ENCODE measurements around the gene POC1B.

DNA sequence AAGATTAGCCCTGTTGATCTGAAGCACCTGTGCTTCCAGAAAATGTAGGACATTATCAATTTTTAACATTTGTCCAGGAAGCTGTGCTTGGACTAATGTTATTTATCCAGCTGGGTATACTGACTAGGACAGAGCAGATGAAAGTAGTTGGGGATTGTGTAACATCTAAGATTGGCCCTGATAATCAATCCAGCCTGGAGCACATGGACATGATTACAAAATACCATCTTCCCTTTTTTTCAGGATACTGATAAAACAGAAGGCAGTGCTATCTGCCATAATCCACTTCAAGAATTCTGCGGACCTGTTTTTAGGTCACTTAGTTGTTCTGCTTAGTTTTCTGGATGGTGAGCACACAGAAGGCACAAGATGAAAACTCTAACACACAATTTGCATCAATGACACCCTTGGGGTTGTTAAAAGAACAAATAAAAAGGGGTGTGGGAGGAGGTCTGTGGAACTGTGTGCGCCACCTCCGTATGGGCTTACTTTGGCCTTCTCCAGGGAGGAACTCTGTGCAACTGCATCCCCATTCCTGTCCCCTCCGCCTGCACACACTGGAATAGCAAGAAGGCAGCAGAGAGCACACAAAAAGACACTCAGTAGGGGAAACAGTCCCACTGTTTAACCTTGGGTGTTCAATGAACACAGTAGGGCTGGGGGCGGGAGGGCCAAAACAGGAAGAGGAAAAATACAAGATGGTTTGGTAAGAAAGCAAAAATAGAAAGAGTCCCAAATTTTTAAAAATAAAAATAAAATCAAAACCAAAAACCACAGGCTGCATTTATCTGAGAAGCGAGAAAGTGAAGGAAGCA, 142.4 kb downstream of the POC1B start:
- TF ChIP-seq, protein P1, sequence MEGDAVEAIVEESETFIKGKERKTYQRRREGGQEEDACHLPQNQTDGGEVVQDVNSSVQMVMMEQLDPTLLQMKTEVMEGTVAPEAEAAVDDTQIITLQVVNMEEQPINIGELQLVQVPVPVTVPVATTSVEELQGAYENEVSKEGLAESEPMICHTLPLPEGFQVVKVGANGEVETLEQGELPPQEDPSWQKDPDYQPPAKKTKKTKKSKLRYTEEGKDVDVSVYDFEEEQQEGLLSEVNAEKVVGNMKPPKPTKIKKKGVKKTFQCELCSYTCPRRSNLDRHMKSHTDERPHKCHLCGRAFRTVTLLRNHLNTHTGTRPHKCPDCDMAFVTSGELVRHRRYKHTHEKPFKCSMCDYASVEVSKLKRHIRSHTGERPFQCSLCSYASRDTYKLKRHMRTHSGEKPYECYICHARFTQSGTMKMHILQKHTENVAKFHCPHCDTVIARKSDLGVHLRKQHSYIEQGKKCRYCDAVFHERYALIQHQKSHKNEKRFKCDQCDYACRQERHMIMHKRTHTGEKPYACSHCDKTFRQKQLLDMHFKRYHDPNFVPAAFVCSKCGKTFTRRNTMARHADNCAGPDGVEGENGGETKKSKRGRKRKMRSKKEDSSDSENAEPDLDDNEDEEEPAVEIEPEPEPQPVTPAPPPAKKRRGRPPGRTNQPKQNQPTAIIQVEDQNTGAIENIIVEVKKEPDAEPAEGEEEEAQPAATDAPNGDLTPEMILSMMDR (IDR thresholded peaks at IDR 0.05), result no peak
- TF ChIP-seq POLR2A (IDR thresholded peaks at IDR 0.05), result no peak
- peak in 1 of 2 donors; percentile 71 for TF ChIP-seq EP300 (IDR thresholded peaks at IDR 0.05)
